ENCODE measurements around the gene NLGN1. TPM values are rescaled to one million over a fixed set of nuclear protein-coding genes. Genes with fewer than 3 reads are reported as not detected.

The NLGN1 gene
- total and polyA plus RNA-seq, 2 of the 13 experiments (the other 11 are each of a cell fraction or from before 2014, with no cell fraction given), result not detected

DNA sequence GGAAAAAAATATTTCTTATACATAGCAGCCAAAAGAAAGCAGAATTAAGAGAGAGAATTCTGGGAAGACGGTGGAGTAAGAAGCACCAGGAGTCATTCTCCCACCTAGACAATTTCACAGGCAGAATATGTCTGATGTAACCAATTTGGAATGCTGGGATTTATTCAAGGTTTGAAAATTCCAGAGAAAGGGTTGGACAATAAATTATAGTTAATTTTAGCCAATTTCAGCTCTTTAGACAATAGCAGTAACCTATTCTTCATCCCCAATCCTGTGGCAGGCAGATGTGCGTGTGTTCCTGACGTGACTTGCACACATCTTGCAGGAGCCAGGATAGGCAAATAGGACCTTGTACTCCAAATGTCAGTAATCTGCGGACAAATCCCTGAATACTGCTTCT lies 920.6 kb downstream of the NLGN1 start:
- in situ Hi-C loops (cut with HindIII; ENCODE audit: extremely low pct_ligation_motif_present, low pct_unique_long_range_greater_than_20kb) (no loop called here), intact Hi-C loops (cut with micrococcal nuclease; ENCODE audit: unreplicated experiment) (no loop called here)
- DNase-seq (ENCODE audit: low spot score) (no peak), ATAC-seq (no peak), FAIRE-seq (no peak)
- ChIA-PET POLR2A (no interaction called here), CTCF (ENCODE audit: low intra/inter-chr PET ratio, low total read pairs) (no interaction called here)
- no peak overlapping the region for H3K4me2 ChIP-seq (ENCODE audit: low read depth, low read length)
- TF ChIP-seq, protein P1, sequence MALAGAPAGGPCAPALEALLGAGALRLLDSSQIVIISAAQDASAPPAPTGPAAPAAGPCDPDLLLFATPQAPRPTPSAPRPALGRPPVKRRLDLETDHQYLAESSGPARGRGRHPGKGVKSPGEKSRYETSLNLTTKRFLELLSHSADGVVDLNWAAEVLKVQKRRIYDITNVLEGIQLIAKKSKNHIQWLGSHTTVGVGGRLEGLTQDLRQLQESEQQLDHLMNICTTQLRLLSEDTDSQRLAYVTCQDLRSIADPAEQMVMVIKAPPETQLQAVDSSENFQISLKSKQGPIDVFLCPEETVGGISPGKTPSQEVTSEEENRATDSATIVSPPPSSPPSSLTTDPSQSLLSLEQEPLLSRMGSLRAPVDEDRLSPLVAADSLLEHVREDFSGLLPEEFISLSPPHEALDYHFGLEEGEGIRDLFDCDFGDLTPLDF (CRISPR knock-in tag; IDR thresholded peaks at IDR 0.05), result no peak
- TF ChIP-seq, protein P2, sequence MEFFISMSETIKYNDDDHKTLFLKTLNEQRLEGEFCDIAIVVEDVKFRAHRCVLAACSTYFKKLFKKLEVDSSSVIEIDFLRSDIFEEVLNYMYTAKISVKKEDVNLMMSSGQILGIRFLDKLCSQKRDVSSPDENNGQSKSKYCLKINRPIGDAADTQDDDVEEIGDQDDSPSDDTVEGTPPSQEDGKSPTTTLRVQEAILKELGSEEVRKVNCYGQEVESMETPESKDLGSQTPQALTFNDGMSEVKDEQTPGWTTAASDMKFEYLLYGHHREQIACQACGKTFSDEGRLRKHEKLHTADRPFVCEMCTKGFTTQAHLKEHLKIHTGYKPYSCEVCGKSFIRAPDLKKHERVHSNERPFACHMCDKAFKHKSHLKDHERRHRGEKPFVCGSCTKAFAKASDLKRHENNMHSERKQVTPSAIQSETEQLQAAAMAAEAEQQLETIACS (CRISPR knock-in tag; IDR thresholded peaks at IDR 0.05), result no peak
- TF ChIP-seq, protein P3, sequence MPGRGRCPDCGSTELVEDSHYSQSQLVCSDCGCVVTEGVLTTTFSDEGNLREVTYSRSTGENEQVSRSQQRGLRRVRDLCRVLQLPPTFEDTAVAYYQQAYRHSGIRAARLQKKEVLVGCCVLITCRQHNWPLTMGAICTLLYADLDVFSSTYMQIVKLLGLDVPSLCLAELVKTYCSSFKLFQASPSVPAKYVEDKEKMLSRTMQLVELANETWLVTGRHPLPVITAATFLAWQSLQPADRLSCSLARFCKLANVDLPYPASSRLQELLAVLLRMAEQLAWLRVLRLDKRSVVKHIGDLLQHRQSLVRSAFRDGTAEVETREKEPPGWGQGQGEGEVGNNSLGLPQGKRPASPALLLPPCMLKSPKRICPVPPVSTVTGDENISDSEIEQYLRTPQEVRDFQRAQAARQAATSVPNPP (CRISPR knock-in tag; IDR thresholded peaks at IDR 0.05), result no peak
- TF ChIP-seq ADNP (CRISPR knock-in tag; IDR thresholded peaks at IDR 0.05) (no peak), SRY (CRISPR knock-in tag; IDR thresholded peaks at IDR 0.05) (no peak), EEA1 (CRISPR knock-in tag; IDR thresholded peaks at IDR 0.05; ENCODE audit: borderline replicate concordance) (no peak), CEBPB (IDR thresholded peaks at IDR 0.05; ENCODE audit: borderline replicate concordance, low read depth, low read length) (no peak), MIER2 (CRISPR knock-in tag; IDR thresholded peaks at IDR 0.05) (no peak), KLF6 (CRISPR knock-in tag; IDR thresholded peaks at IDR 0.05) (no peak), ZNF331 (CRISPR knock-in tag; IDR thresholded peaks at IDR 0.05) (no peak)
- TF ChIP-seq, protein P4, sequence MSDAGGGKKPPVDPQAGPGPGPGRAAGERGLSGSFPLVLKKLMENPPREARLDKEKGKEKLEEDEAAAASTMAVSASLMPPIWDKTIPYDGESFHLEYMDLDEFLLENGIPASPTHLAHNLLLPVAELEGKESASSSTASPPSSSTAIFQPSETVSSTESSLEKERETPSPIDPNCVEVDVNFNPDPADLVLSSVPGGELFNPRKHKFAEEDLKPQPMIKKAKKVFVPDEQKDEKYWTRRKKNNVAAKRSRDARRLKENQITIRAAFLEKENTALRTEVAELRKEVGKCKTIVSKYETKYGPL (CRISPR knock-in tag; IDR thresholded peaks at IDR 0.05), result no peak
- TF ChIP-seq, protein P5, sequence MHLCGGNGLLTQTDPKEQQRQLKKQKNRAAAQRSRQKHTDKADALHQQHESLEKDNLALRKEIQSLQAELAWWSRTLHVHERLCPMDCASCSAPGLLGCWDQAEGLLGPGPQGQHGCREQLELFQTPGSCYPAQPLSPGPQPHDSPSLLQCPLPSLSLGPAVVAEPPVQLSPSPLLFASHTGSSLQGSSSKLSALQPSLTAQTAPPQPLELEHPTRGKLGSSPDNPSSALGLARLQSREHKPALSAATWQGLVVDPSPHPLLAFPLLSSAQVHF (CRISPR knock-in tag; IDR thresholded peaks at IDR 0.05), result no peak
- TF ChIP-seq, protein P6, sequence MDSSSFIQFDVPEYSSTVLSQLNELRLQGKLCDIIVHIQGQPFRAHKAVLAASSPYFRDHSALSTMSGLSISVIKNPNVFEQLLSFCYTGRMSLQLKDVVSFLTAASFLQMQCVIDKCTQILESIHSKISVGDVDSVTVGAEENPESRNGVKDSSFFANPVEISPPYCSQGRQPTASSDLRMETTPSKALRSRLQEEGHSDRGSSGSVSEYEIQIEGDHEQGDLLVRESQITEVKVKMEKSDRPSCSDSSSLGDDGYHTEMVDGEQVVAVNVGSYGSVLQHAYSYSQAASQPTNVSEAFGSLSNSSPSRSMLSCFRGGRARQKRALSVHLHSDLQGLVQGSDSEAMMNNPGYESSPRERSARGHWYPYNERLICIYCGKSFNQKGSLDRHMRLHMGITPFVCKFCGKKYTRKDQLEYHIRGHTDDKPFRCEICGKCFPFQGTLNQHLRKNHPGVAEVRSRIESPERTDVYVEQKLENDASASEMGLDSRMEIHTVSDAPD (CRISPR knock-in tag; IDR thresholded peaks at IDR 0.05), result no peak
- TF ChIP-seq, protein P7, sequence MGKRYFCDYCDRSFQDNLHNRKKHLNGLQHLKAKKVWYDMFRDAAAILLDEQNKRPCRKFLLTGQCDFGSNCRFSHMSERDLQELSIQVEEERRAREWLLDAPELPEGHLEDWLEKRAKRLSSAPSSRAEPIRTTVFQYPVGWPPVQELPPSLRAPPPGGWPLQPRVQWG (CRISPR knock-in tag; IDR thresholded peaks at IDR 0.05; ENCODE audit: borderline replicate concordance, low read depth), result no peak
- no peak overlapping the region for H3K9ac ChIP-seq (ENCODE audit: insufficient read depth, low read depth, low read length)
- H3K9me3 ChIP-seq (ENCODE audit: low read length), result no peaks in the 10 kb centered on the region
- no peaks in the 10 kb centered on the region for H3K36me3 ChIP-seq (replicated peaks in 1 of 2; ENCODE audit: control insufficient read depth in 1 of 2, insufficient read depth in 2 of 2, low read length in 2 of 2)
- H3K4me3 ChIP-seq (replicated peaks in 1 of 3; ENCODE audit: insufficient read depth in 1 of 3, low read depth in 2 of 3, low read length in 3 of 3), result no peak overlapping the region
- under 1% methylated on average over 4 of the region's 4 CpGs for WGBS (ENCODE audit: low lambda C conversion rate)
- no TSS peak for BruUV-seq (replicated peaks)
- no peaks in the 10 kb centered on the region for H4K20me1 ChIP-seq (ENCODE audit: insufficient read depth, low read length)
- no peaks in the 10 kb centered on the region for H3K27me3 ChIP-seq (ENCODE audit: control insufficient read depth in 1 of 2, insufficient read depth in 2 of 2, low read length in 2 of 2)
- no peaks in the 10 kb centered on the region for H3K79me2 ChIP-seq (ENCODE audit: insufficient read depth, low read length)
- no peaks in the 10 kb centered on the region for H3K4me1 ChIP-seq (ENCODE audit: insufficient read depth, low read length)
- no peak overlapping the region for H3K27ac ChIP-seq (ENCODE audit: extremely low read length, insufficient read depth, low read length)
- H2AFZ ChIP-seq (ENCODE audit: low read length), result no peak overlapping the region
